HL-60/S4 treated with retinoic acid at 250 ng/mL for 4 days and 3 days (cell line): Measurements from ENCODE around the gene ATP5F1E.
"Not testable (repeated sequence)": the region's sequence is repeated elsewhere in the genome, so short reads cannot be mapped to it uniquely, and the experiment has no call there.

ENCODE experiments used
- in situ Hi-C: fragments of 300-500 bp; cut with MboI; formaldehyde crosslinking; loops from 2 replicates; pipeline ENCODE4 v1.7.0; 2022; ENCODE audit warnings: low sequenced_read_pairs

Gene ATP5F1E

GRCh38 chr20:59043698-59044097, 11.6 kb upstream of the ATP5F1E start:
- in situ Hi-C loops = no loop called here

- in situ Hi-C loops = no loop called here
Measured at GRCh38 chr20:59042796-59043631, 10.9 kb upstream of the ATP5F1E start.

GRCh38 chr20:59042151-59042795, 10.1 kb upstream of the ATP5F1E start, which contains the start of gene PRELID3B:
Gene PRELID3B, minus strand, starts transcription at chr20:59042786. Its CDS starts 56 bp downstream, at chr20:59042730.
- in situ Hi-C loops = no loop called here

GRCh38 chr20:59041487-59041886, 9.4 kb upstream of the ATP5F1E start:
- in situ Hi-C loops = not testable (repeated sequence)

GRCh38 chr20:59040667-59041066, 8.5 kb upstream of the ATP5F1E start:
- in situ Hi-C loops = no loop called here

GRCh38 chr20:59039233-59039632, 7.1 kb upstream of the ATP5F1E start:
- in situ Hi-C loops = no loop called here

GRCh38 chr20:59037386-59037785, 5.3 kb upstream of the ATP5F1E start:
- in situ Hi-C loops = no loop called here

GRCh38 chr20:59035381-59035780, 3.2 kb upstream of the ATP5F1E start:
- in situ Hi-C loops = no loop called here

GRCh38 chr20:59033616-59034165, 1.6 kb upstream of the ATP5F1E start:
- in situ Hi-C loops = no loop called here

GRCh38 chr20:59033093-59033492, 958 bp upstream of the ATP5F1E start:
- in situ Hi-C loops = no loop called here

- in situ Hi-C loops = no loop called here
Measured at GRCh38 chr20:59032713-59033059, 551 bp upstream of the ATP5F1E start.

- in situ Hi-C loops = no loop called here
Measured at GRCh38 chr20:59031564-59032022, 542 bp downstream of the ATP5F1E start.

- in situ Hi-C loops = no loop called here
Measured at GRCh38 chr20:59030911-59031563, 1.1 kb downstream of the ATP5F1E start.

- in situ Hi-C loops = no loop called here
Measured at GRCh38 chr20:59028812-59029211, 3.3 kb downstream of the ATP5F1E start.

- in situ Hi-C loops = no loop called here
Measured at GRCh38 chr20:59027741-59028320, 4.3 kb downstream of the ATP5F1E start.

- in situ Hi-C loops = no loop called here
Measured at GRCh38 chr20:59026904-59027740, 5.0 kb downstream of the ATP5F1E start.

- in situ Hi-C loops = no loop called here
Measured at GRCh38 chr20:59025511-59025910, 6.6 kb downstream of the ATP5F1E start.

- in situ Hi-C loops = no loop called here
Measured at GRCh38 chr20:59025086-59025485, 7.0 kb downstream of the ATP5F1E start.

GRCh38 chr20:59024111-59024530, 8.0 kb downstream of the ATP5F1E start:
- in situ Hi-C loops = no loop called here

GRCh38 chr20:59023616-59024015, 8.5 kb downstream of the ATP5F1E start:
- in situ Hi-C loops = no loop called here
